HG03575 (cell line): Measurements from ENCODE around the gene MTHFSD.

ENCODE experiments used
- ATAC-seq: cut with Tn5 transposase; IDR thresholded peaks from one replicate; pipeline ENCODE4 v1.9.1; 2021; ENCODE audit not compliant: unreplicated experiment, insufficient number of reproducible peaks, low FRiP score; ENCODE audit errors: extremely low read depth

The MTHFSD gene

DNA sequence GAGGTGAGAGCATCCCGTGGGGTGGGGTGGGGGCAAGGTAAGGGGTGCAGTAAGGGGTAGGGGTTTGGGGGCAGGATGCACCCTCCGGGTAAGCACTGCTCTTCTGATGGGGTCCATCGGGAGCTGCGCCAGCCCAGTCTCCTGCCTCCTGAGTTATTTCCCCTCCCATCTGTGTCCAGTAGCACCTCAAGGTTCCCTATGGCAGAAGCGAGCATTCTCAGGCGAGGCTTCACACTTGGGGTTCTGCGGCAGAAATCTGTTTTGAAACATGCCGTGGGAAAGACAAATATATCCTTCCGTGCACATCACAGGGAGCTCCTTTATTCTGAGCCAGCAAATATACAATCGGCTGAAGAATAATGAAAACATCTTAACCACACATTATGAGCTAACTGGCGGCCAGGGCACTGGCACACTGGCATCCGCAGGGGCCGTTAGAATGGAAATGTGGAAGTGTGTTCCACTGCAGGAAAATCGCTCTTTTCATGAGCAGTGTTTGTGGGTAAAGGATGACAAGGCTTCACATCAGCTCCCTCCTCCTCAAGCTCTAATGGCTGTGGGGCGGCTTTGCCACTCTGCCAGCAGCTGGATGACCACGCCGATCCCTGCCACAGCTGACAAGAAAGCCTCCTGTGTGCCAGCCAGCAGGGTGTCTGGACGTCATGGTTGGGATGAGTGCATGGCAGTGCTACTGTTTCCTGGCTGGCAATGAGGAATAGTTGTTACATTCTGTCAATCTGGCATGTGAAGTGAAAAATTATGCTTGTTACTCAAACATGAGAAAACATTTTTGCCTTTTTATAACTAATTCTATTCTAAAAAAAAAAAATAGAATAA lies 20.0 kb downstream of the MTHFSD start:
- no peak for ATAC-seq

- ATAC-seq, result no peak
These were observed 21.2 kb downstream of the MTHFSD start for GRCh38 chr16:86533767-86534351.

GRCh38 chr16:86533076-86533475 lies 22.0 kb downstream of the MTHFSD start:
- ATAC-seq, result no peak

- no peak for ATAC-seq
These were observed 22.6 kb downstream of the MTHFSD start for GRCh38 chr16:86532526-86532815.

GRCh38 chr16:86531641-86532525 lies 23.2 kb downstream of the MTHFSD start:
- ATAC-seq, result no peak

DNA sequence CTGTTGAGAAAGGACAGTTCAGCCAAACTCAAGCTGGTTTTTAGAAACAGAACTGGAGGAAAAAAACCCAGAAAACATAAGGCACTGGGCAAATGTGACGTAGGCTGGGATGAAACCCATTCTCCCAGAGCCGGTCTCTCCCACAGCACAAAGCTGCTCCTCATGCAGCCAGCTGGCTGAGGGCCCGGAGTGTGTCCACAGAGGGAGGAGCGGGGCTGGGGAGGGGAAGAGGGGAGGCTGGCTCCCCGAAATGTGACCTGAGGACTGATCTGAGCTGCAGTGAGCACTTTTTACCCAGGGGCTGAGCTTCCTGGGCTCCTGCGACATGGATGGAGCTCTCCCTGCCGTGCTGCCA lies 23.9 kb downstream of the MTHFSD start:
- no peak for ATAC-seq

- no peak for ATAC-seq
These were observed 24.5 kb downstream of the MTHFSD start for GRCh38 chr16:86530251-86531190.

DNA sequence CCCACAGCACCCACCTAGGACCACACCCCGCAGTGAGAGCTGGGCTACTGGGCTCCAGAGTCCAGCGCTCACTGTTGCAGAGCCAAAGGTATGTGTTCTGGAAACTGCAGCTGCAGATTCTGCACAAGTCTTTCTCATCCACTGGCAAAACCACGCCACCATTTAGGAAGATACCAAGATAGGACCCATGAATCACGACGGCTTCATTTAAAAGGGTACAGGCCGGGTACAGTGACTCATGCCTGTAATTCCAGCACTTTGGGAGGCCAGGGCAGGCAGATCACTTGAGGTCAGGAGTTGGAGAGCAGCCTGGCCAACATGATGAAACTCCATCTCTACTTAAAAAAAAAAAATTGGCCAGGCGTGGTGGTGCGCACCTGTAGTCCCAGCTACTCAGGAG lies 25.9 kb downstream of the MTHFSD start:
- no peak for ATAC-seq

GRCh38 chr16:86528061-86528929 lies 26.7 kb downstream of the MTHFSD start:
- no peak for ATAC-seq

- ATAC-seq, result no peak
These were observed 27.7 kb downstream of the MTHFSD start for GRCh38 chr16:86527366-86527765.

DNA sequence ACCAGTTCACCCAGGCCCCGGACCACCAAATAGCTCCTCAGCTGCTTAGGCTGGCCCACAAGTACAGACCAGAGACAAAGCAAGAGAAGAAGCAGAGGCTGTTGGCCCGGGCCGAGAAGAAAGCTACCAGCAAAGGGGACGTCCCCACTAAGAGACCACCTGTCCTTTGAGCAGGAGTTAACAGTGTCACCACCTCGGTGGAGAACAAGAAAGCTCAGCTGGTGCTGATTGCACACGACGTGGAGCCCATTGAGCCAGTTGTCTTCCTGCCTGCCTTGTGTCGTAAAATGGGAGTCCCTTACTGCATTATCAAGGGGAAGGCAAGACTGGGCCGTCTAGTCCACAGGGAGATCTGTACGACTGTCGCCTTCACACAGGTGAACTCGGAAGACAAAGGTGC lies 29.3 kb downstream of the MTHFSD start:
- no peak for ATAC-seq

GRCh38 chr16:86524029-86524428 lies 31.0 kb downstream of the MTHFSD start:
- no peak for ATAC-seq

GRCh38 chr16:86523166-86523740 lies 31.8 kb downstream of the MTHFSD start:
- ATAC-seq, result no peak

DNA sequence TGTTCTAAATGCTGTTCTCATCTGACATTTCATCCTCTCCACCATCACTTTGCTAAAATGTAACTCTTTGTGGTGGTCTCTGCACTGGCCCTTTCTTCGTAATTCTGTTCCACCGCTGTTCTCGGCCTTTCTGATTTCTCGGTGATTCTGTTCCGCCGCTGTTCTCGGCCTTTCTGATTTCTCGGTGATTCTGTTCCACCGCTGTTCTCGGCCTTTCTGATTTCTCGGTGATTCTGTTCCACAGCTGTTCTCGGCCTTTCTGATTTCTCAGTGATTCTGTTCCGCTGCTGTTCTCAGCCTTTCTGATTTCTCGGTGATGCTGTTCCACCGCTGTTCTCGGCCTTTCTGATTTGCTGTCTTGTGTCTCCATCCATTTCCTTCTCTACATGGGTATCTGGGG lies 32.4 kb downstream of the MTHFSD start:
- ATAC-seq, result no peak

GRCh38 chr16:86521236-86522197 lies 33.5 kb downstream of the MTHFSD start:
- no peak for ATAC-seq

GRCh38 chr16:86520317-86521210 lies 34.5 kb downstream of the MTHFSD start:
- no peak for ATAC-seq
